Hepatocyte (in vitro differentiated cells): ENCODE data around the gene CSNK1D.

ENCODE experiments used
- CTCF ChIP-seq: fragments of 200-600 bp; sonication (generic); IDR thresholded peaks from 2 replicates; pipeline ENCODE4 v1.5.1; 2016; ENCODE audit warnings: antibody characterized with exemption, mild to moderate bottlenecking; ENCODE audit not compliant: poor library complexity
- EZH2 ChIP-seq: fragments of 200-600 bp; sonication (generic); IDR thresholded peaks from 2 replicates; pipeline ENCODE4 v1.6.1; 2016; ENCODE audit warnings: antibody characterized with exemption, mild to moderate bottlenecking, borderline replicate concordance
- EZH2phosphoT487 ChIP-seq: fragments of 200-600 bp; sonication (generic); IDR thresholded peaks from one replicate; pipeline ENCODE4 v1.6.1; 2018; ENCODE audit warnings: antibody characterized with exemption, mild to moderate bottlenecking, low read depth, moderate library complexity; ENCODE audit not compliant: unreplicated experiment, severe bottlenecking

DNA sequence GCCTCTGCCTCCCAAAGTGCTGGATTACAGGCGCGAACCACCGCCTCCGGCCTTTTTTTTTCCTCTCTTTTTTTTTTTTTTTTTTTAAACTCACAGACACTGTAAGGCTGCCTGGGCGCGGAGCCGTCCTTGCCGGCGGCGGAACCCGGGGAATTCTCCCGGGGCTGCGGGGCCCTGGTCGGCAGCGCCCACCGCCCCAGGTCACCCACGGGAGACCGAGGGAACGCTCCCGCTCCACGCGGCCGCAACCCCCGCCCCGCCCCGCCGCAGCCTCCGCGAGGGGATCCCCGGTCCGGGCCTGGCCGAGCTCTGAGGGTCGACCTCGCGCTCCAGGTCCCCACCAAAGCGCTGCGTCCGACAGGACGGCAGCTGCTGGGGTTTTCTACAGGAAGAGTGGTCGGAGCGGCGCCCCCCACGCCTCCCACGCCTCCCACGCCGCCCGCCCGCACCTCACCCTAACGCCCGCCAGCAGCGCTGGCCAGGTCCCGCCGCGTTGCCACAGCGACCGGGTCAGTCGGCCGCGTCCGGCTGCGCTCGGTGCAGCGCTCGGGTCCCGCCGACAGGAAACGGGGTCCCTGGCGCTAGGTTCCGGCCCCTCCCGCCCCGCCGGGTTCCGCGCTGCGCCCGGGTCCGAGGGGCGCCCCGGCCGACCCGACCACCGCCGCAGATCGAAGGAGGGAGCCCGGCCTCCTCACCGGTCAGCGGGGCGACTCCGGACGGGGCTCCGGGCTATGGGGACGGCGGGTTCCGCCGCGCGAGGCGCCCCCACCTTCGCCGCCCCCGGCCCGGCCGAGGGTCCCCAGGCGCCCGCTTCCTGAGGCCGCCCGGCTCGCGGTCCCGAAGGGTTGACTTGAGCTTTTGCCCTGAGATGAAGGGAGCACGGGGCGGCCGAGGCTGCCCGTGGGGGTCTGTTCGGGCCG lies 60.9 kb downstream of the CSNK1D start, which contains the start of gene CCDC57:
- TF ChIP-seq CTCF, result no peak
- no peak for TF ChIP-seq EZH2
- no peak for TF ChIP-seq EZH2phosphoT487
